Parathyroid adenoma (tissue), 2 donors: ENCODE measurements around the gene DUSP8.

ENCODE experiments used
- H2AFZ ChIP-seq: fragments of 300-600 bp; sonication (generic); one replicate; pipeline ENCODE4 v1.7.0; 2017; ENCODE audit warnings: antibody characterized with exemption, mild to moderate bottlenecking
- H3K27ac ChIP-seq: fragments of 300-600 bp; sonication (generic); one replicate; pipeline ENCODE4 v1.7.0; 2017
- H3K27me3 ChIP-seq: fragments of 300-600 bp; sonication (generic); one replicate; pipeline ENCODE4 v1.7.0; 2017; ENCODE audit warnings: low read length; ENCODE audit not compliant: control insufficient read depth, insufficient read depth
- H3K36me3 ChIP-seq: fragments of 300-600 bp; sonication (generic); one replicate; pipeline ENCODE4 v1.7.0; 2017; ENCODE audit warnings: low read length; ENCODE audit not compliant: control insufficient read depth, insufficient read depth
- H3K4me1 ChIP-seq: fragments of 300-600 bp; sonication (generic); one replicate; pipeline ENCODE4 v1.7.0; 2017; ENCODE audit warnings: control low read depth
- H3K4me2 ChIP-seq: fragments of 300-600 bp; sonication (generic); one replicate; pipeline ENCODE4 v1.7.0; 2017; ENCODE audit warnings: low read length
- H3K4me3 ChIP-seq: fragments of 300-600 bp; sonication (generic); one replicate; pipeline ENCODE4 v1.7.0; 2017; ENCODE audit warnings: low read depth, low read length
- H3K79me2 ChIP-seq: fragments of 300-600 bp; sonication (generic); one replicate; pipeline ENCODE4 v1.7.0; 2017; ENCODE audit warnings: control low read depth
- H3K9ac ChIP-seq: fragments of 300-600 bp; sonication (generic); one replicate; pipeline ENCODE4 v1.7.0; 2017; ENCODE audit warnings: mild to moderate bottlenecking
- H3K9me3 ChIP-seq: fragments of 300-600 bp; sonication (generic); one replicate; pipeline ENCODE4 v1.7.0; 2017; ENCODE audit warnings: low read length; ENCODE audit not compliant: control insufficient read depth
- CTCF ChIP-seq: fragments of 300-600 bp; sonication (generic); IDR thresholded peaks from one replicate; pipeline ENCODE4 v1.7.0; 2017; ENCODE audit warnings: antibody characterized with exemption, mild to moderate bottlenecking
- donor health status: primary hyperparathyroidism.

The DUSP8 gene

GRCh38 chr11:1532014-1532586 lies 40.0 kb downstream of the DUSP8 start:
- H3K27ac ChIP-seq: no peak overlapping the region
- no peaks in the 10 kb centered on the region for H3K9me3 ChIP-seq
- H3K36me3 ChIP-seq: no peaks in the 10 kb centered on the region
- H3K27me3 ChIP-seq: no peaks in the 10 kb centered on the region
- H3K79me2 ChIP-seq: peaks cover 78% of the 10 kb centered on the region
- no peak overlapping the region for H3K4me2 ChIP-seq
- H3K4me3 ChIP-seq: no peak overlapping the region
- H3K9ac ChIP-seq: no peak overlapping the region
- H2AFZ ChIP-seq: no peak overlapping the region
- peaks cover 7% of the 10 kb centered on the region for H3K4me1 ChIP-seq
- TF ChIP-seq CTCF: no peak

- Histone ChIP-seq H3K4me1 (peaks cover 7% of the 10 kb centered on the region), H3K4me2 (no peak overlapping the region), H3K9ac (no peak overlapping the region), H2AFZ (no peak overlapping the region), H3K36me3 (no peaks in the 10 kb centered on the region), H3K27me3 (no peaks in the 10 kb centered on the region), H3K27ac (no peak overlapping the region), H3K4me3 (no peak overlapping the region), H3K79me2 (peaks cover 75% of the 10 kb centered on the region), H3K9me3 (no peaks in the 10 kb centered on the region)
- no peak for TF ChIP-seq CTCF
Observed at GRCh38 chr11:1531449-1532013, 40.5 kb downstream of the DUSP8 start.

GRCh38 chr11:1530686-1531448 lies 41.2 kb downstream of the DUSP8 start:
- Histone ChIP-seq H3K4me3 (no peak overlapping the region), H2AFZ (no peak overlapping the region), H3K9ac (no peak overlapping the region), H3K4me2 (no peak overlapping the region), H3K36me3 (no peaks in the 10 kb centered on the region), H3K27ac (no peak overlapping the region), H3K27me3 (no peaks in the 10 kb centered on the region), H3K79me2 (peaks cover 71% of the 10 kb centered on the region), H3K9me3 (no peaks in the 10 kb centered on the region), H3K4me1 (peaks cover 7% of the 10 kb centered on the region)
- TF ChIP-seq CTCF: no peak

GRCh38 chr11:1529774-1530173 lies 42.3 kb downstream of the DUSP8 start:
- H3K9me3 ChIP-seq: no peaks in the 10 kb centered on the region
- H3K9ac ChIP-seq: no peak overlapping the region
- no peak overlapping the region for H3K4me3 ChIP-seq
- no peak overlapping the region for H3K4me2 ChIP-seq
- H3K4me1 ChIP-seq: peaks cover 5% of the 10 kb centered on the region
- no peaks in the 10 kb centered on the region for H3K36me3 ChIP-seq
- H3K27ac ChIP-seq: no peak overlapping the region
- no peak overlapping the region for H2AFZ ChIP-seq
- TF ChIP-seq CTCF: no peak
- H3K79me2 ChIP-seq: peaks cover 64% of the 10 kb centered on the region
- no peaks in the 10 kb centered on the region for H3K27me3 ChIP-seq
